WI38 (cell line): ENCODE measurements around the gene FRK.

Experiments
- H3K4me3 ChIP-seq: 2 replicates; pipeline ENCODE4 v1.5.1; 2011; ENCODE audit warnings: low read depth, mild to moderate bottlenecking, control low read depth, low read length
- CTCF ChIP-seq: IDR thresholded peaks from 2 replicates; pipeline ENCODE4 v1.5.1; 2012; ENCODE audit warnings: low read depth, mild to moderate bottlenecking, control low read depth, low read length

Gene FRK

GRCh38 chr6:116073765-116074440, 13.2 kb upstream of the FRK start:
- no peak overlapping the region for H3K4me3 ChIP-seq
- TF ChIP-seq CTCF, result no peak

- no peak for TF ChIP-seq CTCF
- H3K4me3 ChIP-seq, result no peak overlapping the region
These were observed 11.7 kb upstream of the FRK start for GRCh38 chr6:116072368-116072767.

GRCh38 chr6:116070616-116071389, 10.1 kb upstream of the FRK start:
- no peak for TF ChIP-seq CTCF

GRCh38 chr6:116070101-116070500, 9.4 kb upstream of the FRK start:
- TF ChIP-seq CTCF, result no peak
- no peak overlapping the region for H3K4me3 ChIP-seq

More at GRCh38 chr6:116070616-116071389, 10.1 kb upstream of the FRK start:
- H3K4me3 ChIP-seq, result no peak overlapping the region

GRCh38 chr6:116066789-116067188, 6.1 kb upstream of the FRK start:
- no peak overlapping the region for H3K4me3 ChIP-seq
- TF ChIP-seq CTCF, result no peak

- no peak overlapping the region for H3K4me3 ChIP-seq
- no peak for TF ChIP-seq CTCF
These were observed 4.0 kb upstream of the FRK start for GRCh38 chr6:116064666-116065065.

- TF ChIP-seq CTCF, result no peak
- H3K4me3 ChIP-seq, result no peak overlapping the region
These were observed 1.8 kb upstream of the FRK start for GRCh38 chr6:116062496-116062895.
